Dendritic cell treated with granulocyte-macrophage colony-stimulating factor and Interleukin-4, amounts not matched to agents 40 ng/mL and 50 ng/mL, for 4 days (primary cell): ENCODE results near the gene MUC20.
"Not testable (repeated sequence)": the region's sequence is repeated elsewhere in the genome, so short reads cannot be mapped to it uniquely, and the experiment has no call there.

Source experiments
- H3K27ac Mint-ChIP-seq: one replicate; pipeline ENCODE4 v1.8.0; 2022; ENCODE audit warnings: mild to moderate bottlenecking, mixed read lengths
- H3K27me3 Mint-ChIP-seq: one replicate; pipeline ENCODE4 v1.8.0; 2022; ENCODE audit warnings: mild to moderate bottlenecking, mixed read lengths
- H3K36me3 Mint-ChIP-seq: one replicate; pipeline ENCODE4 v1.8.0; 2022; ENCODE audit warnings: low read depth, mixed read lengths
- H3K4me1 Mint-ChIP-seq: one replicate; pipeline ENCODE4 v1.8.0; 2022; ENCODE audit warnings: low read depth, mixed read lengths
- H3K4me3 Mint-ChIP-seq: one replicate; pipeline ENCODE4 v1.8.0; 2022; ENCODE audit warnings: mild to moderate bottlenecking, moderate library complexity, mixed read lengths
- H3K9me3 Mint-ChIP-seq: one replicate; pipeline ENCODE4 v1.8.0; 2022; ENCODE audit warnings: mixed read lengths
- intact Hi-C: fragments of 100-400 bp; cut with micrococcal nuclease; formaldehyde crosslinking; loops from one replicate; pipeline ENCODE4 v1.15.0; 2022

The MUC20 gene

GRCh38 chr3:195699388-195699771 lies 21.4 kb upstream of the MUC20 start:
- no peaks in the 10 kb centered on the region for H3K9me3 Mint-ChIP-seq
- intact Hi-C loops, result no loop called here

GRCh38 chr3:195699860-195700259 lies 20.9 kb upstream of the MUC20 start:
- Mint-ChIP-seq H3K36me3 (peaks cover 43% of the 10 kb centered on the region), H3K27me3 (no peaks in the 10 kb centered on the region), H3K27ac (no peak overlapping the region), H3K4me1 (peaks cover 21% of the 10 kb centered on the region), H3K4me3 (no peak overlapping the region), H3K9me3 (no peaks in the 10 kb centered on the region)
- intact Hi-C loops, result no loop called here

More at GRCh38 chr3:195699388-195699771, 21.4 kb upstream of the MUC20 start:
- Mint-ChIP-seq H3K36me3 (peaks cover 43% of the 10 kb centered on the region), H3K4me3 (no peak overlapping the region), H3K27ac (no peak overlapping the region), H3K27me3 (no peaks in the 10 kb centered on the region), H3K4me1 (peaks cover 21% of the 10 kb centered on the region)

GRCh38 chr3:195700319-195700718 lies 20.5 kb upstream of the MUC20 start:
- intact Hi-C loops, result no loop called here
- peaks cover 21% of the 10 kb centered on the region for H3K4me1 Mint-ChIP-seq
- H3K36me3 Mint-ChIP-seq, result peaks cover 40% of the 10 kb centered on the region
- H3K27me3 Mint-ChIP-seq, result no peaks in the 10 kb centered on the region
- no peaks in the 10 kb centered on the region for H3K9me3 Mint-ChIP-seq
- no peak overlapping the region for H3K4me3 Mint-ChIP-seq
- H3K27ac Mint-ChIP-seq, result no peak overlapping the region

GRCh38 chr3:195701042-195701915 lies 19.5 kb upstream of the MUC20 start:
- H3K9me3 Mint-ChIP-seq, result no peaks in the 10 kb centered on the region
- H3K27ac Mint-ChIP-seq, result no peak overlapping the region
- intact Hi-C loops, result no loop called here
- no peak overlapping the region for H3K4me3 Mint-ChIP-seq
- H3K36me3 Mint-ChIP-seq, result peaks cover 30% of the 10 kb centered on the region
- H3K27me3 Mint-ChIP-seq, result no peaks in the 10 kb centered on the region
- peaks cover 21% of the 10 kb centered on the region for H3K4me1 Mint-ChIP-seq

GRCh38 chr3:195703776-195704175 lies 17.0 kb upstream of the MUC20 start:
- H3K9me3 Mint-ChIP-seq, result no peaks in the 10 kb centered on the region
- H3K27ac Mint-ChIP-seq, result no peak overlapping the region
- intact Hi-C loops, result no loop called here
- peaks cover 15% of the 10 kb centered on the region for H3K36me3 Mint-ChIP-seq
- H3K4me3 Mint-ChIP-seq, result no peak overlapping the region
- no peaks in the 10 kb centered on the region for H3K27me3 Mint-ChIP-seq
- H3K4me1 Mint-ChIP-seq, result no peaks in the 10 kb centered on the region

- Mint-ChIP-seq H3K9me3 (no peaks in the 10 kb centered on the region), H3K27ac (no peak overlapping the region), H3K36me3 (peaks cover 18% of the 10 kb centered on the region), H3K4me3 (no peak overlapping the region), H3K27me3 (no peaks in the 10 kb centered on the region), H3K4me1 (no peaks in the 10 kb centered on the region)
- intact Hi-C loops, result no loop called here
Measured at GRCh38 chr3:195704433-195704999, 16.3 kb upstream of the MUC20 start.

GRCh38 chr3:195705081-195705991 lies 15.4 kb upstream of the MUC20 start:
- Mint-ChIP-seq H3K27ac (no peak overlapping the region), H3K9me3 (no peaks in the 10 kb centered on the region), H3K36me3 (peaks cover 26% of the 10 kb centered on the region), H3K4me1 (no peaks in the 10 kb centered on the region), H3K4me3 (no peak overlapping the region), H3K27me3 (no peaks in the 10 kb centered on the region)
- intact Hi-C loops, result no loop called here

- no peak overlapping the region for H3K4me3 Mint-ChIP-seq
- H3K4me1 Mint-ChIP-seq, result no peaks in the 10 kb centered on the region
- no peaks in the 10 kb centered on the region for H3K9me3 Mint-ChIP-seq
- intact Hi-C loops, result no loop called here
- H3K27ac Mint-ChIP-seq, result no peak overlapping the region
- peaks cover 48% of the 10 kb centered on the region for H3K36me3 Mint-ChIP-seq
- no peaks in the 10 kb centered on the region for H3K27me3 Mint-ChIP-seq
Measured at GRCh38 chr3:195708061-195708460, 12.7 kb upstream of the MUC20 start.

GRCh38 chr3:195708626-195709481 lies 11.9 kb upstream of the MUC20 start:
- Mint-ChIP-seq H3K36me3 (peaks cover 50% of the 10 kb centered on the region), H3K27ac (no peak overlapping the region)

GRCh38 chr3:195709676-195710085 lies 11.1 kb upstream of the MUC20 start:
- peaks cover 58% of the 10 kb centered on the region for H3K36me3 Mint-ChIP-seq
- H3K4me1 Mint-ChIP-seq, result no peaks in the 10 kb centered on the region
- H3K27ac Mint-ChIP-seq, result no peak overlapping the region
- intact Hi-C loops, result no loop called here
- H3K9me3 Mint-ChIP-seq, result no peaks in the 10 kb centered on the region
- no peak overlapping the region for H3K4me3 Mint-ChIP-seq
- H3K27me3 Mint-ChIP-seq, result no peaks in the 10 kb centered on the region

More at GRCh38 chr3:195708626-195709481, 11.9 kb upstream of the MUC20 start:
- Mint-ChIP-seq H3K27me3 (no peaks in the 10 kb centered on the region), H3K4me1 (no peaks in the 10 kb centered on the region), H3K4me3 (no peak overlapping the region), H3K9me3 (no peaks in the 10 kb centered on the region)
- intact Hi-C loops, result no loop called here

- peaks cover 65% of the 10 kb centered on the region for H3K36me3 Mint-ChIP-seq
- H3K27ac Mint-ChIP-seq, H3K27me3 Mint-ChIP-seq: not testable (repeated sequence)
Measured at GRCh38 chr3:195710126-195710905, 10.5 kb upstream of the MUC20 start.

GRCh38 chr3:195711091-195711812 lies 9.5 kb upstream of the MUC20 start:
- intact Hi-C loops, H3K27me3 Mint-ChIP-seq: not testable (repeated sequence)

More at GRCh38 chr3:195710126-195710905, 10.5 kb upstream of the MUC20 start:
- H3K9me3 Mint-ChIP-seq, H3K4me3 Mint-ChIP-seq, intact Hi-C loops, H3K4me1 Mint-ChIP-seq: not testable (repeated sequence)

More at GRCh38 chr3:195711091-195711812, 9.5 kb upstream of the MUC20 start:
- H3K9me3 Mint-ChIP-seq, H3K4me3 Mint-ChIP-seq, H3K4me1 Mint-ChIP-seq, H3K27ac Mint-ChIP-seq: not testable (repeated sequence)
- peaks cover 73% of the 10 kb centered on the region for H3K36me3 Mint-ChIP-seq
